HepG2 (cell line): ENCODE data around the gene C11orf68. TPM values are rescaled to one million over a fixed set of nuclear protein-coding genes. Genes with fewer than 3 reads are reported as not detected.
A peak's percentile ranks its signal among the peaks of the same experiment; 100 is the strongest.

Experiments
- ARID5B ChIP-seq: IDR thresholded peaks from 2 replicates; pipeline ENCODE4 v1.4.0; 2020; ENCODE audit warnings: mild to moderate bottlenecking, missing genetic modification reagents
- ATM ChIP-seq: fragments of 450-650 bp; IDR thresholded peaks from 2 replicates; pipeline ENCODE4 v1.7.1; 2017; ENCODE audit warnings: mild to moderate bottlenecking, borderline replicate concordance
- CBX1 ChIP-seq: IDR thresholded peaks from one replicate; pipeline ENCODE4 v1.6.1; 2016; ENCODE audit warnings: antibody characterized with exemption, low read depth
- FOXK1 ChIP-seq: sonication (generic); formaldehyde crosslinking; IDR thresholded peaks from 2 replicates; pipeline ENCODE4 v1.4.0; 2020; ENCODE audit warnings: low read depth, missing genetic modification reagents, borderline replicate concordance
- HNF4A ChIP-seq: sonication (generic); formaldehyde crosslinking; IDR thresholded peaks from 2 replicates; pipeline ENCODE4 v1.4.0; 2020; ENCODE audit warnings: missing genetic modification reagents
- KLF12 ChIP-seq: sonication (generic); formaldehyde crosslinking; IDR thresholded peaks from 2 replicates; pipeline ENCODE4 v1.4.0; 2020; ENCODE audit warnings: missing genetic modification reagents, borderline replicate concordance
- PATZ1 ChIP-seq: sonication (generic); formaldehyde crosslinking; IDR thresholded peaks from 2 replicates; pipeline ENCODE4 v1.4.0; 2020; ENCODE audit warnings: missing genetic modification reagents
- RFX3 ChIP-seq: IDR thresholded peaks from 2 replicates; pipeline ENCODE4 v1.6.1; 2016; ENCODE audit warnings: missing biosample characterization, missing genetic modification reagents
- RORA ChIP-seq: sonication (generic); formaldehyde crosslinking; IDR thresholded peaks from 2 replicates; pipeline ENCODE4 v1.5.0; 2020; ENCODE audit warnings: mild to moderate bottlenecking, missing genetic modification reagents, moderate library complexity
- TERF1 ChIP-seq: sonication (generic); formaldehyde crosslinking; IDR thresholded peaks from 2 replicates; pipeline ENCODE4 v1.8.0; 2022; ENCODE audit warnings: mild to moderate bottlenecking, missing genetic modification reagents, moderate library complexity
- U2AF2 ChIP-seq: fragments of 200-400 bp; formaldehyde crosslinking; IDR thresholded peaks from 2 replicates; pipeline ENCODE4 v1.6.1; 2017; ENCODE audit warnings: low read depth, mild to moderate bottlenecking, low read length
- ZBTB7B ChIP-seq: sonication (generic); formaldehyde crosslinking; IDR thresholded peaks from 2 replicates; pipeline ENCODE4 v1.4.0; 2020; ENCODE audit warnings: missing genetic modification reagents
- ZFP82 ChIP-seq: sonication (generic); formaldehyde crosslinking; IDR thresholded peaks from 2 replicates; pipeline ENCODE4 v1.5.1; 2020; ENCODE audit warnings: mild to moderate bottlenecking, missing genetic modification reagents, borderline replicate concordance
- ZNF251 ChIP-seq: sonication (generic); formaldehyde crosslinking; IDR thresholded peaks from 2 replicates; pipeline ENCODE4 v1.9.0; 2021; ENCODE audit warnings: mild to moderate bottlenecking, missing genetic modification reagents
- ZNF280D ChIP-seq: sonication (generic); formaldehyde crosslinking; IDR thresholded peaks from 2 replicates; pipeline ENCODE4 v1.5.1; 2020; ENCODE audit warnings: mild to moderate bottlenecking, missing genetic modification reagents
- ZNF282 ChIP-seq: fragments of 450-650 bp; IDR thresholded peaks from 2 replicates; pipeline ENCODE4 v1.6.1; 2018; ENCODE audit not compliant: partially characterized antibody
- ZNF607 ChIP-seq: sonication (generic); formaldehyde crosslinking; IDR thresholded peaks from 2 replicates; pipeline ENCODE4 v1.5.1; 2020; ENCODE audit warnings: missing genetic modification reagents, mild to moderate bottlenecking, borderline replicate concordance
- ZNF788 ChIP-seq: sonication (generic); formaldehyde crosslinking; IDR thresholded peaks from 2 replicates; pipeline ENCODE4 v1.5.0; 2020; ENCODE audit warnings: mild to moderate bottlenecking, missing genetic modification reagents, borderline replicate concordance
- polyA plus RNA-seq, 8 experiments: library from polyadenylated mRNA; depleted of rRNA in 3 of 8; stranded (reverse) in 7 of 8; unstranded in 1 of 8; fragments of >200 nt; fragmentation: Illumina TruSeq in 4 of 8; extraction: Trizol in 4 of 8; gene quantifications; 2 replicates each; pipeline versions ENCODE4 v1.2.1 to v1.2.3, GENCODE V29; 2011 to 2016; ENCODE audit warnings: low read depth in 4 of 8, missing spikeins in 1 of 8, mixed read lengths in 1 of 8; ENCODE audit not compliant: insufficient read depth in 1 of 8
- total RNA-seq, 5 experiments: library from RNA; depleted of rRNA; stranded (reverse); fragments of >200 nt; fragmentation: Illumina TruSeq; extraction: Trizol; gene quantifications; 2 replicates each; pipeline ENCODE4 v1.2.3, GENCODE V29; 2016; ENCODE audit warnings: low read depth in 1 of 5

The C11orf68 gene
- total and polyA plus RNA-seq, 2 of the 13 experiments (the other 11 are each of a cell fraction or from before 2014, with no cell fraction given), result 8.4 to 28.3 TPM

GRCh38 chr11:65899356-65900124 lies 19.3 kb downstream of the C11orf68 start (continued):
- TF ChIP-seq ATM, result no peak
- TF ChIP-seq ZNF607 (CRISPR knock-in tag), result no peak; the same call in 1 of the 2 replicates
- TF ChIP-seq HNF4A (CRISPR knock-in tag), result no peak
- TF ChIP-seq FOXK1 (CRISPR knock-in tag), result no peak
- no peak for TF ChIP-seq KLF12
- no peak for TF ChIP-seq ZNF251
- TF ChIP-seq ZNF788 (CRISPR knock-in tag), result 0 out of 2 replicates have a peak, but pooled peaks have one; percentile 9
- TF ChIP-seq ZBTB7B (CRISPR knock-in tag), result peak; percentile 97
- TF ChIP-seq TERF1 (CRISPR knock-in tag), result peak; percentile 38; the same call in 1 of the 2 replicates
- peak; percentile 48; the same call in 1 of the 2 replicates for TF ChIP-seq ARID5B (CRISPR knock-in tag)
- no peak for TF ChIP-seq CBX1
- peak; percentile 69 for TF ChIP-seq PATZ1
- no peak for TF ChIP-seq ZNF282
- no peak for TF ChIP-seq RORA
- TF ChIP-seq U2AF2, result no peak
- peak; percentile 92; the same call in 1 of the 2 replicates for TF ChIP-seq ZFP82 (CRISPR knock-in tag)
- TF ChIP-seq ZNF280D (CRISPR knock-in tag), result no peak
- TF ChIP-seq RFX3 (CRISPR knock-in tag), result no peak
